ENCODE data around the gene SEMA3G.

The SEMA3G gene

DNA sequence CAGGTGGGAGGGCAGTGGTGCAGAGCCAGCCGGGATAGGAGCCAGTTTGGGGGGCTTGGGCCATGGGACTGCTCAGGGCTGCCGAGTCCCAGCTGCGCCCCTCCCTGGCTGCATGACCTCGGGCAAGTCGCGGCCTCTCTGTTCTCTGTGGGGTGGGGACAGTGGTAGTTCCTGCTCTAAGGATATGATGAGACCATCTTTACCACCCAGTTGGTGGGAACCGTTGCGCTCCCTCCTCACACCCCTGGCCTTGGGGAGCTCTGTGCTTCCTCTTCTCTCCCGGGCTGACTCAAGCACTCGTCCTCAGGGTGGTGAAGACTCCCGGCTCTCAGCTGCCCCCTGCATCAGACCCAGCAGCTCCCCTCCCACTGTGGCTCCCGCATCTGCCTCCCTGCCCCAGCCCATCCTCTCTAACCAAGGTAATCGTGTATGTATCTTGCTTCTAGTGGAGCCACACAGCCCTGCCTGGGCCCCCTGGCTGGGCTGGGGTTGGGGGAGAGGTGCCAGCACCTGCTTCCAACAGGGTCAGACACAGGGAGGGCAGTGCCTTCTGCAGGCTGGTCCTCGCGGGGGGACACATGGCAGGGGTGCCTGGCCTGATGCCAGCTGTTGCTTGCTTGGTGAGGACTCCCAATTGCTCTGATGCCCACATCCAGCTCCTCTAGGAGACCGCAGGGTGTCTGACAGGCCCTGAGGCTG, 35.1 kb upstream of the SEMA3G start:
- DNase-seq (ENCODE audit: low read depth, low spot score): no peak

DNA sequence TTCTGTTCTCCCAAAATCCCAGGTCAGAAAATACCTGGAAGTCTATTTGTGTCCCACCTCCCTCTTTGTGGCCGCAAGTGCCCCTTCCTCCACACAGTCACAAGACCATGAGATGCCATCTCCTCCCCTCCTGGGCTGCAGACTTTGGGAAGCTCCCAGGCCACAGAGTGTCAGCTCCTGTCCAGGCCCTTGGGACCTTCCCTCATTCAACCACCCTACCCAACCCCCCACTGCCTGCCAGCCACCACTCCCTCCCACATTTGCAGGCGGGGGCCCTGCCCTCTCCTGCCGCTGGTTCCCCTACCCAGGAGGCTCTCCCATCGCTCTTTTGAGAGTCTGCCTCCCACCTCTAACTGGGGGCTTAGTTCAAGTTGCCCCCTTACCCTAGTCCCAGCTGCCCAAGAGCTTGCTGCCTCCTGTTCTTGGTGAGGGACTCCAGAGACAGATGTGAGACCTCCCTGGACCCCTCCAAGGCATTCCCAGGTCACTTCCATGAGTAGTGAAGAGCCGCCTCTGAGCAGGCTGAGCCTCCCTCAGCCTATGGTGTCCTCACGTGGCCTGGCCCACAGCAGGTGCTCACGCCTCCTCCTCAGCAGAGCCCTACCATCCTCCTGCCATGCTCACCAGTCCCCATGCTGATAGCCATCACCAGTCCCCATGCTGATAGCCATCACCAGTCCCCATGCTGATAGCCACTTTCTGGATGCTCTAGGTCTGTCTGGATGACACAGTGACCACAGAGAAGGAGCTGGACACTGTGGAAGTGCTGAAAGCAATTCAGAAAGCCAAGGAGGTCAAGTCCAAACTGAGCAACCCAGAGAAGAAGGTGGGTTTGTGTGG, 34.4 kb upstream of the SEMA3G start:
- DNase-seq (ENCODE audit: low read depth, low spot score): no peak

DNA sequence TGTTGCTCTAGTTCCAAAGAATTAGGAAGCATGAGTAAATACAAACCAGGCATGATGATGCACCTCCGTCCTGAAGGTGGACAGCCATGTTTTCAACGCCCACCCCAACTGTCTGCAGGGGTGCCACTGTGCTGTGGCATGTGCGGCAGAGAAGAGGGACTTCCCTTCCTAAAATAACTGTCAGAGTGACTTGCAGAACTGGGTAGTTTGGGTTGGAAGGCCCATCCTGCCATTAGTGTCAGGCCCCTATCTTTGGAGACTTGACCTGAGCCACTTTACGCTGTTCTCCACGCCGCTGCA, 32.8 kb upstream of the SEMA3G start:
- DNase-seq (ENCODE audit: low read depth, low spot score): no peak

DNA sequence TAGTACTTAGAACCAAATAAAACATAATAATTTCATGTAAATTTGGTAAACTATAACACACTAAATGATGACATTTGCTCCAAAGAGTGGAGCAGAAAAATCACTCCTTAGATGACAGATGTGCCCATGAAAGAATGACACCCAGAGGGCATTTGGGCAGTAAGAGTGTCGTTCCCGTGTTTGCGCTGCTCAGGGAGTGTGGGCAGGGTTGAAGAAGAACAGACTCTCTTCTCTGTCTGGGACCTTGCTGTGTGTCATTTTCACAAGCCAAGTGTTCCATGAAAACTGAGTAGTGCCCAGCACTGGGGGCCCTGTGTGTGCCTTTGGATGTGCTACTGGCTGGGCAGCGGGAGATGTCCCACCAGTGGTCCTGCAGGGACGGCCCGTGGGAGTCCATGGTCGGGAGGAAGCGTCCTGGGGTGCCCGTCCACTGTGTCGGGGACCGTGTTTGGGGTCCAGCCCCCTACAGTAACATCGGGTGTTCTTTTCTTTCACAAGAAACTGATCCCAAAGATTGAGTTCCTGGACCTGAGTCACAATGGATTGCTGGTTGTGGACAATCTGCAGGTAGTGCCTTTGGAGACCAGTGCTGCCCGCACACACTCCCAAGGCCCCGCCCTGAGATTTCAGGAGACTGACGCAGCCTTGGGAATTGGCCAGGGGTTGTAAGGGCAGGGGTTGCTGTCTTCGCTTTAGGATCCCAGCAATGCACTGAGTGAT, 32.3 kb upstream of the SEMA3G start:
- no peak for DNase-seq (ENCODE audit: low read depth, low spot score)

DNA sequence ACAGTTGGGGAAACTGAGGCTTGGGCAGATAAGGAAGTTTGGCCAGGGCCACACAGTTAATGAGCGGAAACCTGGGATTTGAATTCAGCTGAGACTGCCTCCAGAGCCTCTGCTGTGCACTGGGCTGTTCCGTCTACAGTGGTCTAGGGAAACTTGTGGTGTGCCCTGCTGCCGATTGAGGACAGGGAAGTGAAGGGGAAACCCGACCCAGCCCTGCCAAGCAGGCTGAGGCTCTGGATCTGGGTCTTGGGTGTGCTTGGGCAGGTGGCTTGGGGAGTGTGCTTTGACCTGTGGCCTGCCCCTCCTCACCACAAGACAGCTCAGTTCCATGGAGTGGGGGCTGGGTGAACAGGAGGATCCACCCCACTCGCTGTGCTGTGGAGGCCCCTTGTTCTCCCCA, 28.1 kb upstream of the SEMA3G start:
- no peak for DNase-seq (ENCODE audit: low read depth, low spot score)

DNA sequence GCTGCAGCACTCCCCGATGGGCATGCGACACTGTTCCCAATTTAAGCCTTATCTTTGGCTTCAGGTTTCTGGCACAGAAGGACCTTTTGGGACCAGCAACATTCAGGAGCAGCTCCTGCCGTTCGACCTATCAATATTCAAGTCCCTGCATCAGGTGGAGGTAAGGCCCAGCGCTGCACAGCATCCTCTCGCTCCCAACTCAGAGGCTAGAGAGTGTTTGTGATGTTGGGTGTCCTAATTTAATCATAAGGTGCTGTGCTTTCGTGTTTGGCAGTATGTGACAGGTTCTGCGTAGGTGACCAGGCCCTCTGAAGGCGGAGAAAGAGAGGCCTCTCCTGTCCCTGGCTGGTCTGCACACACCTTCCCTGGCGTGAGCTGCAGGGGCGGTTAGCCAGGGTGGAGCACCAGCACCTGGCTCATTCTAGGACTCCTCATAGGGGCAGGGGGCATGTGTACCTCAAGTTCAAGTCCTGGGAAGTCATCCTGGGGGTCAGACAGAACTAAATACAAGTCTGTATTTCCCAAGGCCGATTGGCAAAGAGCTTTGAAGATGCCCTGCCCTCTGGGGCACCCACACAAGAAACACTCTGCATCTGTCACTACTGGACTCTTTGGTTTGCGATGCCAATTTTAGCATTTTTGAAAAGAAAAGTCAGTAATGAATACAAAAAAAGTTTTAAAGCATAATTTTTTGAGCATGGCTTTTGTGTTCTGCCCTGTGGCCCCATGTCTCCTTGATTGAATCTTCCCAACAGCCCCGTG, 27.5 kb upstream of the SEMA3G start:
- no peak for DNase-seq (ENCODE audit: low read depth, low spot score)

DNA sequence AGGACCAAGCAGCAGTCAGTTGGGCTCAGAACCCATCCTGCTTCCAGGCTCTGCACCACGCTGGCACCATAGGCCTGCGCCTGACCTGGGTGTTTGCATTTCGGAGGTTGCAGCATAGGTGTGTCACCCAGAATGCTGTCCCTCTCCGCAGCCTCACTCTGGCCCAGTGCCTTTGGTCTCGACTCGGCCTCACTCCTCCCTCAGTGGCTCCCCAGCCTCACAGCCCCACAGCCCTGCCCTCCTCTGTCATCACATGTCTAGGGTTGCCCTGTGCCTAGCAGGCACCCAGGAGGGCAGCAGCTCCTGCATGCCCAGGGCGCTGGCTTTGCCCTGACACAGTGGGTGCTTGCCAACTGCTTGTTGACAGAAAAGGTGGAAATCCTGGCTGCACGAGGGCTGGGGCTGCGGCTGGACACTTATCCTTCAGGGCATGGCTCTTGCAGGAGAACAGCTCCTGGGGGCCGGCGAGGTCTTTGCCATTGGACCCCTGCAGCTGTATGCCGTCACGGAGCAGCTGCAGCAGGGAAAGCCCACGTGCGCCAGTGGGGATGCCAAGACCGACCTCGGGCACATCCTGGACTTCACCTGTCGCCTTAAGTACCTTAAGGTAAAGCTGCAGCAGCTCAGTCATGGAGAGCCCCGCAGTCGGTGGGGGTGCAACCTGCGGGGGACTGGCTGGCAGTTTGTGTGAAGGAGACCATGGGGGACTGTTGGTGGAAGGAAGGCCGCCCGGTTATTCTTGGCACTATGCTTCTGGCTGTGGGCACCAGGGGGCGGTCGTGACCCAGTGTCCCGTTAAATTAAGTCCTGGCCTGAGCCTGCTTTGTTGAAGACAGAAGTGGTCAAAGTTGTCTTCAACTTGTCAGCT, 26.7 kb upstream of the SEMA3G start:
- DNase-seq (ENCODE audit: low read depth, low spot score): no peak

DNA sequence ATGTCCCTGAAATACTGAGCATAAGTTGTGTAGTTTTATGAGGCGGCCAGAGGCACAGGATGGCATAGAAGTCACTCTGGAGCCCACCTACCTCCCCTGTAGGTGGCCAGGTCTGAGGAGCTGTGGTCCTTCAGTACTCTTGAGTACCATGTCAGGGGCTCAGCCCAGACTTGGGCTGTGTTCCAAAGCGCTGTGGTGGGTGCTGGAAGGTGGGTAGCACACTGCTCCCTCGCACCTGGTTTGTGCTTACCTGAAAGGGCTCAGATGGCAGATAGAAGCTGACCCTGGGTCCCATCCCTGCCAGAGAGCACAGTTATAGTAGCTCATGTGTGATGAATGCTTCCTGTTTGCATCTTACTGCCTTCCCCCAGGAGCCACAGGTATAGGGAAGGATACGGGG, 26.0 kb upstream of the SEMA3G start:
- DNase-seq (ENCODE audit: low read depth, low spot score): no peak

DNA sequence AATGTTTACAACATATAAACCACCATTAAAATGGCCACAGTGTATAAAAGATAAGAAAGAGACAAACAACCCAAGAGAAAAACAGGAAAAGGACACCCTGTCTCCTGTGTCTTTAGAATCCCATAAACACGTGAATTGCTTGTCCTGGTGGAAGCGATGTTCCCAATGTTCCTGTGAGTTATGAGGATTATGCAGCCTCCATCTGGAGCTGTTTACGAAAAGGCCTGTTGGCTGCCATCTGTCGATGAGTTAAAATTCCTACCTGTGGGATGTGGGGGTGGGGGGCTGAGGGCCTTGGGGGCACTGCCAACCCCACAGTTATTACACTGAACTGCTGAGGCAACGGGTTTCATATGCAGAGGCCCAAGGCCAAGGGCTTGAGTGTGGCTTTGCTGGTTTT, 24.1 kb upstream of the SEMA3G start:
- DNase-seq (ENCODE audit: low read depth, low spot score): no peak

DNA sequence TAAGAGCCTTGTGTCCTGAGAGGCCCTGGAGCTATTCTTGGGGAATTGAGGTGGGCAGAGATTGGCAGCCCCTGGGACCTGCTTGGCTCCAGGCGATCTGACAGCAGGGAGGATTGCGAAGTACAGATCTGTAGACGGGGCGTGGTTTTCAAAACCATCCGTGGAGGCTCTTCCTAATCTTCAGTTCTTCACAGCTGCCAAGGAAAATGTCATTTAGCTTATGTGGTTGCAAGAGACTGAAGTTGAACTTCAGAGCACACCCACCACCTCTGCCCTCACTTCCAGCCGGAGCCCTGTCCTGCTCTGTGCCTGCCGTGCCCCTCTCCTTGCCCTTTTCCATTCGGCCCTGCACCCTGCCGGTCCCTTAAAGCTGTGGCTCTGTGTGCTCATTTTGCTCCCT, 23.4 kb upstream of the SEMA3G start:
- DNase-seq (ENCODE audit: low read depth, low spot score): no peak

DNA sequence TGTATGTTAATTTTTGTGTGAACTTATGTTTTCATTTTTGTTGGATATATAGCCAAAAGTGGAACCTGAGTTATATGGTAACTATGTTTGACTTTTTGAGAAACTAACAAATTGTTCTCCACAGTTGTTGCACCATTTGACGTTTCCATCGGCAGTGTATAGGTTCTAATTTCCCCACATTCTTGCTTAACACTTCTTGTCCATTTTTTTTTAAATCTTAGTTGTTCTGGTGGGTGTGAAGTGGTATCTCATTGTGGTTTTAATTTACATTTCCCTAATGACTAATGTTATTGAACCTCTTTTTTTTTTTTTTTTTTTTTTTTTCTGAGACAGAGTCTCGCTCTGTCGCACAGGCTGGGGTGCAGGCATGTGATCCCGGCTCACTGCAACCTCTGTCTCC, 18.5 kb upstream of the SEMA3G start:
- no peak for DNase-seq (ENCODE audit: low read depth, low spot score)

DNA sequence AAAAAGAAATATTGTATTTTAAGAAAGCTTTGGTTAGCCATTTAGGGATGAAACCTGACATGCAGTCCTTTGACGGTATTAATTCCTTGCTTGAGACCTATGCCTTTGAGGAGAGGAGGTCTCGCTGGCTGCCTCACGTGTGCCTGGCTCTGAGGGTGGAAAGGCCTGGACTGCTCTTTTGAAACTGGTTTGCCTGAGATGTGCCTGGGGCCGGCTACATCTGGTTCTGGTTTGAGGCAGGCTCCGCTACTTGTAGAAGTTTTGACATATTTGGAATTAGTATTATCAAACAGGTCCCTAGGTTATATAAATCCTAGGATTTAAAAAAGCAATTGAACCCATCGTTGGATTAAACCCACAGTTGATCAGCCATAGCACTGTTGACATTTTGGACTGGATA, 17.0 kb upstream of the SEMA3G start:
- DNase-seq (ENCODE audit: low read depth, low spot score): no peak

DNA sequence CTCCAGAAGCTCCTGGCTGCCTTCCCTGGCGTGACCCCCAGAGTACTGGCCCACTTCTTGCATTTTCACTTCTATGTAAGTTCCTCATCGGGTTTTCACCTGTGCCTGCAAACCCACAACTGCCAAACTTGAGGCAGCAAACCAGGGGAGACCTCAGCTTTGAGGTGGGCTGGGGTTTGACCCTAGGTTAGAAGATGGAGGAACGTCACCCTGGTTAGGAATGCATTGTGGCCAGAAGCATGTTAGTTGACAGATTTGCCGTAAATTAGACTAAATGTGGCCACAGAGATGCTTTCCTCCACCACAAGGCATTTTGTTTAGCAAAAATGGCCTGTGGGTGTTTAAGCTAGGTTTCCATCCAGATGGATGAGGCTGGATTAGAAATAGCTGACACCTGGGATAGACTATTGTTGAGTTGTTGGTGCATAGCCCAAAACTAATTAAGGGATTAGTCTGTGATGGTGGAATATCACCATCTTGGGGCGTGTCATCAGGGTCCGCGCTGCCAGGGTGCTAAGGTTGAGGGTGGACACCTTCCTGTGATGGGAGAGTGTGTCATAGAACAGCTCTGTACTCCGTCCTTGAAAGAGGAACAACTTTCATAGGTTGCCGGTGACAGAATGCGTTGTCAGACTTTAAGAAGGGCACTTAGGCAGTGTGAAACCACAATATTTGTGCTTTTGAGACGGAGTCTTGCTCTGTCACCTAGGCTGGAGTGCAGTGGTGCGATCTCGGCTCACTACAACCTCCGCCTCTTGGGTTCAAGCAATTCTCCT, 14.1 kb upstream of the SEMA3G start:
- no peak for DNase-seq (ENCODE audit: low read depth, low spot score)

DNA sequence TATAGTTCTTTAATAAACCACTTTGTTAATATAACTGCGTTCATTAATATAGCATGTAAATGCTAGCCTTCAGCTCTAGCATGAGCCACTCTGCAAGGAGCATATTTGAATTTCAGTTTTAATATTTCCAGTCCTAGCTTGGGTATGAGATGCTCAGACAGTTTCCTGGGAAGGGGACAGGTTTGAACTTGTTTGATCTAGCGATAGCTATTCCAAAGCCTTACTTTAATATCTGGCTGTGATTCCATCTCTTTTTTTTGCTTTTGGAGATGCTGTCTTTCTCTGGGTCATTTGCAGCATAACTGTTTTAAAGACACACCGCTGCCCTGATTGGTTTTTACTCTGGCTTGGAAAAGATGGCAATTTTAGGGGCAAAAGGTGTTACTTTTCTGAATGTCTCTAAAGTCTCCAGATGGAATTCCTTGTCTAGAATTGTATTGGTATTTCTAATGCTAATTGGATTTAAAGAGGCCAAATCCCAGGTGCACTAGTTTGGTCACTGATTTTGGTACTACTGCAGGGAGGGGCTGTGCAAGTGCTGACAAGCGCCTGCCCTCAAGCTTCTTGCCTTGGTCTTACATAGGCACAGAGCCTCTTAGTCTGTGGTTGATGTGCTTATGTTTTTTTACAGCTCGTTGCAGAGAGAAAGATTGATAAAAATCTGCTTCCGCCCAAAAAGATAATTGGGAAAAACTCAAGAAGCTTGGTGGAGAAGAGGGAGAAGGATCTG, 13.3 kb upstream of the SEMA3G start:
- no peak for DNase-seq (ENCODE audit: low read depth, low spot score)

DNA sequence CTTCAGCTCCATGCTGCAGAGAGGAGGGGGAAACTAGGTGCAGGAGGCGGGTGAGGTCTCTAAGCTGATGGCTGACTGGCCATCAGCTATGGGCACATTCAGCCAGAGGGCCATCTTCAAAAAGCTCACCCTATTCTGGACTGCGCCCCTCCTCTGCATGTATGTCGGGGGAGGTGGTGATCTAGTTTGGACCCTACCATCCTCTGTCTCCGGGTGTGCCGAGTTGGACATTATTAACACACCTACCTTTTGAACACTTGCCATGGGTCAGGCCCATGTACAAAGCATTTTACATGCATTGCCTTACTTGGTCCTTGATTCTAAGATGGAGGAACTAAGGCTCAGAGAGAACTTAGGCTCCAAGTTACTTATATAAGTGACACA, 11.9 kb upstream of the SEMA3G start:
- DNase-seq (ENCODE audit: low read depth, low spot score): no peak

DNA sequence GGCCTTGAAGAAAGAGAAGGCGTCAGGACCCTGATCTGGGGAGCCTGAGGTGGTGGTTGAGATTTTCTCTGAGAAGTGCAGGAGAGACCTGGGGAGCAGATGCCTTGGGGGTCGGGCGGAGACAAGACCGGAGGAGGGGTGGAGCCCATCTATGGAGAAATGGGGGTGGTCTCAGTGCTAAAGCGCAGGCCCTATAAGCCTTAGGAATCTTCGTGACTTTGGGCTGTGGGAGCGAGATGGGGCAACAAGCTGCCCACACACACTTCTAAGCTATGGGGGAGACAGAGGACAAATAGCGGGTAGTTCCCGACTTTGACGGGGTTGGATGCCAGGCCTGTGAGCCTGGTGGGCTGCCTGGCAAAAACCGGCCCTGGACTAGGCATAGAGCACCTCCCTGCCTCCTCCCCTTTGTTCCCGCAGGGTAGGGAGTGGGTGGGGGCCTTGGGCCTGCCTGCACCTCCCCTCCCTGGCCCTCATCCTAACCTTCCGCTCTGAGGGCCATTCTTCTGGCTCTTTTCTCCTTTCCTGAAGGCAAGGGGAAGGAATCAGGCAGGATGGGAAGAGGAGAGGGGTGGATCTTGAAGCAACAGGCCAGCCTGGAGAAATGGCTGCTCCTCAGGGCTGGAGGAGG, 11.4 kb upstream of the SEMA3G start:
- DNase-seq (ENCODE audit: low read depth, low spot score): no peak

DNA sequence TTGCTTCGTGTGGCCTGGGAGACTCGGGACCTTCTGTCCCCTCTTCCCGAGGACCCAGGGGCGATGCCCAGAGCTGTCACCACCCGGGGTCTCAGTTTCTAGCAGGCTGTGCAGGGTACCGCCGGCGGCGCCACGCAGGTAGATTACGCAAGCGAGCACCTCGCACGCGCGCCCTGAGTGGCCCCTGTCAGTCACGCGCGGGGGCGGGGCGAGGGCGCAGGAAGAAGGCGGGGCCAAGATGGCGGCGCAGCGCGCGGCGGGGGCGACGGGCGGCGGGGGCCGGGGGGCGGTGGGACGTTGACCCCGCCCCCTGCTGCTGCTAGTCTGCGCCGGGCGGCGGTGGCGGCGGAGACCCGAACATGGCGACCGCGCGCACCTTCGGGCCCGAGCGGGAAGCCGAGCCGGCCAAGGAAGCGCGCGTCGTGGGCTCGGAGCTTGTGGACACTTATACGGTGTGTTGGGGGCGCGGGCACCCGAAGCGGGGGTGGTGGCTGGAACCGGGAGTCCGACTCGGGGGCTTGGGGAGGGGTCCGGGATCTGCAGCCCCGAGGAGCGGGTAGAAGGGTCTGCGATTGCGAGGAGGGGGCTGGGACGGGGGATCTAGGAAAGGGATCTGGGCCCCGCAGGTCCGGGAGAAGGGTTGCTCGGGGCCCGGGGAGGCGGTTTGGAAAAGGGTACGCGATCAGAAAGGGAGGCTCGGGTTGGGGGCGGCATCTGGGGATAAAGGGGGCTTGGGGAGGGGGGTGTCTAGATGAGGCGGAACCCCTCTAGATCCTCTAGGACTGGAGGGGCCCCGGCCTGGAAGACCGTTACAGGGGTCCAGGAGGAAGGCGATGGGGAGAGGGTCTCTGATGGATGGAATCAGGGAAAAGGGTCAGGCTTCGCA, 10.6 kb upstream of the SEMA3G start, which contains the start of gene NISCH:
TSS of gene NISCH (plus strand) at position 322 of the 886 bp plus-strand sequence. CDS start at position 360, 38 bp downstream.
- DNase-seq (ENCODE audit: low read depth, low spot score): no peak

DNA sequence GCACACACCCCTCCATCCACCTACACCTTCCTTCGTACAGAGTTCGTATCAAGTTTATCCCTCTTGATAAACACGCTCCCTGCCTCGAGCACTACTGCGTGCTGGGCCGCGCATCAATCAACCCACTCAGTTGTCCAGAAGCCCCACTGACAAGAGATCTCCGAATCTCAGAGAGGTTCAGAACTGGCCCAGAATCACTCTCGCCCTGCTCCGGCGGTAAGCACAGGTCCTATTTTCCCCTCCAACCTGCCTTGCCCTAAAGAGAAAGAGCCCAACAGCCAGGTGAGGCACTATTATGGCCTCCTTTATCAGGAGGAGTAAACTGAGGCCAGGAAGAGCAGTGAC, 10.0 kb upstream of the SEMA3G start:
- DNase-seq (ENCODE audit: low read depth, low spot score): no peak

All from brain pericyte (primary cell).